K562 (cell line): ENCODE data around the gene ACRV1. TPM values are rescaled to one million over a fixed set of nuclear protein-coding genes. Genes with fewer than 3 reads are reported as not detected.

Experiments
- BRD4 ChIP-seq: fragments of 200-600 bp; sonication (generic); IDR thresholded peaks from 2 replicates; pipeline ENCODE4 v1.6.1; 2017; ENCODE audit warnings: inconsistent platforms
- CREB5 ChIP-seq: fragments of 250-450 bp; sonication (Bioruptor Pico); IDR thresholded peaks from 2 replicates; pipeline ENCODE4 v1.5.0; 2020; ENCODE audit warnings: mild to moderate bottlenecking
- DIDO1 ChIP-seq: fragments of 450-650 bp; IDR thresholded peaks from 2 replicates; pipeline ENCODE4 v1.6.1; 2016; ENCODE audit warnings: low read depth, missing biosample characterization, missing genetic modification characterization
- E4F1 ChIP-seq: fragments of 250-450 bp; sonication (Bioruptor Pico); IDR thresholded peaks from 2 replicates; pipeline ENCODE4 v1.5.0; 2021; ENCODE audit warnings: mild to moderate bottlenecking, borderline replicate concordance
- ETV1 ChIP-seq: fragments of 450-650 bp; conservative IDR thresholded peaks from 2 replicates; pipeline ENCODE4 v1.6.1; 2016; ENCODE audit warnings: missing genetic modification characterization, control low read depth, low read depth, missing compliant biosample characterization
- HES1 ChIP-seq: fragments of 450-650 bp; IDR thresholded peaks from 2 replicates; pipeline ENCODE4 v1.6.1; 2016; ENCODE audit warnings: low read depth, mild to moderate bottlenecking, moderate library complexity
- IFI16 ChIP-seq: fragments of 250-450 bp; sonication (Bioruptor Pico); IDR thresholded peaks from 2 replicates; pipeline ENCODE4 v2.1.2; 2022; ENCODE audit warnings: mild to moderate bottlenecking, inconsistent platforms
- KLF16 ChIP-seq: IDR thresholded peaks from 2 replicates; pipeline ENCODE4 v1.6.1; 2016; ENCODE audit warnings: antibody characterized with exemption
- NCOA4 ChIP-seq: fragments of 450-650 bp; IDR thresholded peaks from 2 replicates; pipeline ENCODE4 v1.6.1; 2018; ENCODE audit warnings: mild to moderate bottlenecking; ENCODE audit not compliant: partially characterized antibody
- NFXL1 ChIP-seq: fragments of 450-650 bp; formaldehyde crosslinking; IDR thresholded peaks from 2 replicates; pipeline ENCODE4 v1.4.0; 2021; ENCODE audit warnings: mild to moderate bottlenecking
- PHB2 ChIP-seq: fragments of 450-650 bp; IDR thresholded peaks from 2 replicates; pipeline ENCODE4 v1.6.1; 2017; ENCODE audit warnings: low read depth
- PHTF2 ChIP-seq: fragments of 250-450 bp; sonication (Bioruptor Pico); IDR thresholded peaks from 2 replicates; pipeline ENCODE4 v1.5.0; 2021; ENCODE audit warnings: mild to moderate bottlenecking
- POLR2AphosphoS5 ChIP-seq: IDR thresholded peaks from 2 replicates; pipeline ENCODE4 v1.6.1; 2011; ENCODE audit warnings: mild to moderate bottlenecking, low read depth, low read length, moderate library complexity; ENCODE audit not compliant: control insufficient read depth, insufficient read depth
- STAT5B ChIP-seq: fragments of 250-450 bp; sonication (Bioruptor Pico); IDR thresholded peaks from 2 replicates; pipeline ENCODE4 v1.8.0; 2021; ENCODE audit warnings: mild to moderate bottlenecking, inconsistent platforms
- TAF1 ChIP-seq: IDR thresholded peaks from 2 replicates; pipeline ENCODE4 v1.6.1; 2011; ENCODE audit warnings: mild to moderate bottlenecking, low read length, moderate library complexity; ENCODE audit not compliant: insufficient read depth, control insufficient read depth, severe bottlenecking; ENCODE audit errors: extremely low read depth
- ZEB2 ChIP-seq: fragments of 450-650 bp; IDR thresholded peaks from 2 replicates; pipeline ENCODE4 v1.6.1; 2016
- ZNF197 ChIP-seq: fragments of 200-800 bp; sonication (Bioruptor generic); IDR thresholded peaks from 2 replicates; pipeline ENCODE4 v1.6.1; 2016; ENCODE audit warnings: low read depth, missing genetic modification characterization, missing compliant biosample characterization
- ZNF212 ChIP-seq: fragments of 450-650 bp; formaldehyde crosslinking; IDR thresholded peaks from 2 replicates; pipeline ENCODE4 v1.4.0; 2020; ENCODE audit warnings: mild to moderate bottlenecking
- ZNF696 ChIP-seq: fragments of 250-450 bp; sonication (Bioruptor Pico); conservative IDR thresholded peaks from 2 replicates; pipeline ENCODE4 v1.4.0; 2020; ENCODE audit warnings: mild to moderate bottlenecking, moderate library complexity
- ZNF699 ChIP-seq: fragments of 250-450 bp; sonication (Bioruptor Pico); IDR thresholded peaks from 2 replicates; pipeline ENCODE4 v1.8.0; 2021; ENCODE audit warnings: mild to moderate bottlenecking, moderate library complexity; ENCODE audit not compliant: insufficient replicate concordance
- polyA plus RNA-seq, 8 experiments: library from polyadenylated mRNA; depleted of rRNA in 4 of 8; stranded (reverse) in 5 of 8; unstranded in 3 of 8; fragments of >200 nt; fragmentation: Nextera tagmentation in 2 of 8; fragmentation: Illumina TruSeq in 1 of 8; extraction: Ambion mirVana in 2 of 8; extraction: Trizol in 1 of 8; gene quantifications; 2 replicates each; pipeline versions ENCODE4 v1.2.1 to v1.2.3, GENCODE V29; 2011 to 2014; ENCODE audit warnings: inconsistent platforms in 1 of 8, missing spikeins in 1 of 8
- total RNA-seq, 7 experiments: library from RNA; depleted of rRNA in 6 of 7; stranded (reverse); fragments of >200 nt in 6 of 7; fragmentation: Illumina TruSeq in 2 of 7; extraction: Trizol in 2 of 7; gene quantifications; 2 replicates each; pipeline versions ENCODE4 v1.2.1 to v1.2.3, GENCODE V29; 2011 to 2021; ENCODE audit warnings: low replicate concordance in 1 of 7
- TF ChIP-seq, protein P1 (sequence below): fragments of 450-650 bp; IDR thresholded peaks from 2 replicates; pipeline ENCODE4 v1.6.1; 2017; ENCODE audit warnings: mild to moderate bottlenecking, moderate library complexity
- TF ChIP-seq, protein P2 (sequence below): fragments of 450-650 bp; IDR thresholded peaks from 2 replicates; pipeline ENCODE4 v1.6.1; 2016
- TF ChIP-seq, protein P3 (sequence below): sonication (generic); formaldehyde crosslinking; IDR thresholded peaks from 2 replicates; pipeline ENCODE4 v1.8.0; 2022; ENCODE audit warnings: missing genetic modification reagents, mild to moderate bottlenecking, borderline replicate concordance

The ACRV1 gene
- total and polyA plus RNA-seq, 9 of the 15 experiments (the other 6 are each of a cell fraction or from before 2014, with no cell fraction given): 0.22 to 0.25 TPM; not detected in 7

- TF ChIP-seq E4F1 (CRISPR knock-in tag) (no peak), ZNF212 (CRISPR knock-in tag) (no peak), CREB5 (CRISPR knock-in tag) (no peak), NCOA4 (no peak), ZNF699 (CRISPR knock-in tag) (no peak), PHB2 (no peak), IFI16 (CRISPR knock-in tag) (no peak), TAF1 (no peak), ZNF696 (CRISPR knock-in tag) (no peak), ZEB2 (no peak), POLR2AphosphoS5 (no peak), ETV1 (no peak), PHTF2 (CRISPR knock-in tag) (no peak), STAT5B (no peak), BRD4 (no peak; the same call in 1 of the 2 replicates), DIDO1 (tag) (peak; percentile 17; the same call in 1 of the 2 replicates), ZNF197 (CRISPR knock-in tag) (peak; percentile 73; the same call in 1 of the 2 replicates), HES1 (no peak), NFXL1 (CRISPR knock-in tag) (no peak), KLF16 (no peak)
- TF ChIP-seq, protein P1, sequence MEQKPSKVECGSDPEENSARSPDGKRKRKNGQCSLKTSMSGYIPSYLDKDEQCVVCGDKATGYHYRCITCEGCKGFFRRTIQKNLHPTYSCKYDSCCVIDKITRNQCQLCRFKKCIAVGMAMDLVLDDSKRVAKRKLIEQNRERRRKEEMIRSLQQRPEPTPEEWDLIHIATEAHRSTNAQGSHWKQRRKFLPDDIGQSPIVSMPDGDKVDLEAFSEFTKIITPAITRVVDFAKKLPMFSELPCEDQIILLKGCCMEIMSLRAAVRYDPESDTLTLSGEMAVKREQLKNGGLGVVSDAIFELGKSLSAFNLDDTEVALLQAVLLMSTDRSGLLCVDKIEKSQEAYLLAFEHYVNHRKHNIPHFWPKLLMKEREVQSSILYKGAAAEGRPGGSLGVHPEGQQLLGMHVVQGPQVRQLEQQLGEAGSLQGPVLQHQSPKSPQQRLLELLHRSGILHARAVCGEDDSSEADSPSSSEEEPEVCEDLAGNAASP: no peak
- TF ChIP-seq, protein P2, sequence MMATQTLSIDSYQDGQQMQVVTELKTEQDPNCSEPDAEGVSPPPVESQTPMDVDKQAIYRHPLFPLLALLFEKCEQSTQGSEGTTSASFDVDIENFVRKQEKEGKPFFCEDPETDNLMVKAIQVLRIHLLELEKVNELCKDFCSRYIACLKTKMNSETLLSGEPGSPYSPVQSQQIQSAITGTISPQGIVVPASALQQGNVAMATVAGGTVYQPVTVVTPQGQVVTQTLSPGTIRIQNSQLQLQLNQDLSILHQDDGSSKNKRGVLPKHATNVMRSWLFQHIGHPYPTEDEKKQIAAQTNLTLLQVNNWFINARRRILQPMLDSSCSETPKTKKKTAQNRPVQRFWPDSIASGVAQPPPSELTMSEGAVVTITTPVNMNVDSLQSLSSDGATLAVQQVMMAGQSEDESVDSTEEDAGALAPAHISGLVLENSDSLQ: no peak
- TF ChIP-seq, protein P3, sequence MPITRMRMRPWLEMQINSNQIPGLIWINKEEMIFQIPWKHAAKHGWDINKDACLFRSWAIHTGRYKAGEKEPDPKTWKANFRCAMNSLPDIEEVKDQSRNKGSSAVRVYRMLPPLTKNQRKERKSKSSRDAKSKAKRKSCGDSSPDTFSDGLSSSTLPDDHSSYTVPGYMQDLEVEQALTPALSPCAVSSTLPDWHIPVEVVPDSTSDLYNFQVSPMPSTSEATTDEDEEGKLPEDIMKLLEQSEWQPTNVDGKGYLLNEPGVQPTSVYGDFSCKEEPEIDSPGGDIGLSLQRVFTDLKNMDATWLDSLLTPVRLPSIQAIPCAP: 0 out of 2 replicates have a peak, but pooled peaks have one; percentile 78
These were observed 55.4 kb downstream of the ACRV1 start (continued) for GRCh38 chr11:125625225-125625629.
